Mesendoderm (in vitro differentiated cells): ENCODE data around the gene ADAM19.

Source experiments
- DNase-seq: peaks from one replicate; pipeline ENCODE4 v3.0.0; 2013
- H2AK5ac ChIP-seq: 2 replicates; pipeline ENCODE4 v1.6.1; 2013; ENCODE audit warnings: low read length, inconsistent platforms
- H2BK120ac ChIP-seq: 2 replicates; pipeline ENCODE4 v1.6.1; 2013; ENCODE audit warnings: low read depth, mild to moderate bottlenecking, low read length, moderate library complexity, mixed read lengths
- H2BK15ac ChIP-seq: replicated peaks from 2 replicates; pipeline ENCODE4 v1.6.1; 2013; ENCODE audit warnings: low read depth, mild to moderate bottlenecking, moderate library complexity
- H2BK5ac ChIP-seq: 2 replicates; pipeline ENCODE4 v1.6.1; 2013; ENCODE audit warnings: low read length, inconsistent platforms
- H3K18ac ChIP-seq: 2 replicates; pipeline ENCODE4 v1.6.1; 2013; ENCODE audit warnings: mild to moderate bottlenecking, low read length, mixed read lengths
- H3K23ac ChIP-seq: one replicate; pipeline ENCODE4 v1.6.1; 2013; ENCODE audit warnings: low read length
- H3K27ac ChIP-seq: 2 replicates; pipeline ENCODE4 v1.5.1; 2013; ENCODE audit warnings: low read depth, mild to moderate bottlenecking, inconsistent platforms, low read length, moderate library complexity
- H3K27me3 ChIP-seq: 2 replicates; pipeline ENCODE4 v1.6.1; 2013; ENCODE audit warnings: low read length, control low read depth, mild to moderate bottlenecking, inconsistent platforms; ENCODE audit not compliant: insufficient read depth, poor library complexity
- H3K36me3 ChIP-seq: 2 replicates; pipeline ENCODE4 v1.6.1; 2013; ENCODE audit warnings: low read length, inconsistent platforms; ENCODE audit not compliant: control insufficient read depth, insufficient read depth
- H3K4ac ChIP-seq: one replicate; pipeline ENCODE4 v1.6.1; 2013; ENCODE audit warnings: low read depth, mild to moderate bottlenecking, low read length, moderate library complexity
- H3K4me1 ChIP-seq: 2 replicates; pipeline ENCODE4 v1.6.1; 2013; ENCODE audit warnings: low read depth, low read length, inconsistent platforms; ENCODE audit not compliant: control insufficient read depth
- H3K4me2 ChIP-seq: 2 replicates; pipeline ENCODE4 v1.6.1; 2013; ENCODE audit warnings: low read length
- H3K4me3 ChIP-seq: 2 replicates; pipeline ENCODE4 v1.5.1; 2013; ENCODE audit warnings: mild to moderate bottlenecking, low read length
- H3K56ac ChIP-seq: one replicate; pipeline ENCODE4 v1.6.1; 2013; ENCODE audit warnings: low read length
- H3K79me1 ChIP-seq: 2 replicates; pipeline ENCODE4 v1.6.1; 2013; ENCODE audit warnings: low read length, inconsistent platforms
- H3K79me2 ChIP-seq: 2 replicates; pipeline ENCODE4 v1.6.1; 2013; ENCODE audit warnings: mild to moderate bottlenecking, low read length; ENCODE audit not compliant: control insufficient read depth, insufficient read depth
- H3K9ac ChIP-seq: 2 replicates; pipeline ENCODE4 v1.6.1; 2013; ENCODE audit warnings: low read length, inconsistent platforms
- H4K5ac ChIP-seq: one replicate; pipeline ENCODE4 v1.6.1; 2013; ENCODE audit warnings: low read length
- H4K8ac ChIP-seq: one replicate; pipeline ENCODE4 v1.6.1; 2013; ENCODE audit warnings: low read depth, mild to moderate bottlenecking, control low read depth, low read length, moderate library complexity
- WGBS: extraction: QIAGEN DNeasy Blood & Tissue Kit; methylation state at CpG from one replicate; pipeline ENCODE4 v1.1.7; 2013; ENCODE audit warnings: low lambda C conversion rate, missing lambda C conversion rate; ENCODE audit not compliant: insufficient coverage; ENCODE audit errors: extremely low coverage; 5-methylcytosine and 5-hydroxymethylcytosine counted together

Gene ADAM19

GRCh38 chr5:157447201-157447637, 128.4 kb downstream of the ADAM19 start:
- no peak overlapping the region for H4K8ac ChIP-seq
- no peak overlapping the region for H3K4me2 ChIP-seq
- no peaks in the 10 kb centered on the region for H3K27me3 ChIP-seq
- H3K23ac ChIP-seq, result no peak overlapping the region
- H4K5ac ChIP-seq, result no peak overlapping the region
- no peak for DNase-seq
- no peak overlapping the region for H2BK15ac ChIP-seq
- no peaks in the 10 kb centered on the region for H3K79me2 ChIP-seq
- no peaks in the 10 kb centered on the region for H3K36me3 ChIP-seq
- no peak overlapping the region for H3K9ac ChIP-seq
- no CpG with 5 or more reads among the region's 13 CpGs for WGBS
- H3K4me3 ChIP-seq, result no peak overlapping the region
- no peak overlapping the region for H3K56ac ChIP-seq
- no peak overlapping the region for H3K4ac ChIP-seq
- no peaks in the 10 kb centered on the region for H3K4me1 ChIP-seq
- no peak overlapping the region for H3K27ac ChIP-seq
- H3K18ac ChIP-seq, result no peak overlapping the region
- no peaks in the 10 kb centered on the region for H3K79me1 ChIP-seq
- H2BK120ac ChIP-seq, result no peak overlapping the region
- H2AK5ac ChIP-seq, result no peak overlapping the region
- no peak overlapping the region for H2BK5ac ChIP-seq

GRCh38 chr5:157446412-157446935, 129.1 kb downstream of the ADAM19 start:
- H3K79me1 ChIP-seq, result no peaks in the 10 kb centered on the region
- H3K27me3 ChIP-seq, result no peaks in the 10 kb centered on the region
- H3K23ac ChIP-seq, result no peak overlapping the region
- no peak overlapping the region for H4K8ac ChIP-seq
- no peak overlapping the region for H3K4me3 ChIP-seq
- H3K9ac ChIP-seq, result no peak overlapping the region
- H2BK5ac ChIP-seq, result no peak overlapping the region
- no peak overlapping the region for H3K18ac ChIP-seq
- no peak overlapping the region for H2BK120ac ChIP-seq
- no peaks in the 10 kb centered on the region for H3K36me3 ChIP-seq
- no peak overlapping the region for H3K56ac ChIP-seq
- WGBS, result no CpG with 5 or more reads among the region's 9 CpGs
- H3K4ac ChIP-seq, result no peak overlapping the region
- no peak overlapping the region for H4K5ac ChIP-seq
- H3K4me2 ChIP-seq, result no peak overlapping the region
- no peak overlapping the region for H2AK5ac ChIP-seq
- H3K79me2 ChIP-seq, result no peaks in the 10 kb centered on the region
- H2BK15ac ChIP-seq, result no peak overlapping the region
- no peak for DNase-seq
- no peak overlapping the region for H3K27ac ChIP-seq
- H3K4me1 ChIP-seq, result no peaks in the 10 kb centered on the region

GRCh38 chr5:157445745-157446411, 129.7 kb downstream of the ADAM19 start:
- no peak overlapping the region for H2AK5ac ChIP-seq
- no peaks in the 10 kb centered on the region for H3K79me2 ChIP-seq
- WGBS, result no CpG with 5 or more reads among the region's 5 CpGs
- H3K4me1 ChIP-seq, result no peaks in the 10 kb centered on the region
- no peak overlapping the region for H3K56ac ChIP-seq
- H2BK15ac ChIP-seq, result no peak overlapping the region
- no peak overlapping the region for H4K5ac ChIP-seq
- H4K8ac ChIP-seq, result no peak overlapping the region
- no peak overlapping the region for H3K4me2 ChIP-seq
- no peaks in the 10 kb centered on the region for H3K36me3 ChIP-seq
- no peak overlapping the region for H2BK5ac ChIP-seq
- DNase-seq, result no peak
- no peak overlapping the region for H3K23ac ChIP-seq
- H3K4ac ChIP-seq, result no peak overlapping the region
- H2BK120ac ChIP-seq, result no peak overlapping the region
- no peak overlapping the region for H3K18ac ChIP-seq
- no peak overlapping the region for H3K4me3 ChIP-seq
- H3K9ac ChIP-seq, result no peak overlapping the region
- no peak overlapping the region for H3K27ac ChIP-seq
- no peaks in the 10 kb centered on the region for H3K79me1 ChIP-seq
- no peaks in the 10 kb centered on the region for H3K27me3 ChIP-seq

GRCh38 chr5:157444224-157444623, 131.4 kb downstream of the ADAM19 start:
- no peak overlapping the region for H4K5ac ChIP-seq
- H3K4me3 ChIP-seq, result no peak overlapping the region
- H3K79me1 ChIP-seq, result no peaks in the 10 kb centered on the region
- H3K27ac ChIP-seq, result no peak overlapping the region
- no peaks in the 10 kb centered on the region for H3K4me1 ChIP-seq
- no peak overlapping the region for H3K56ac ChIP-seq
- H2BK5ac ChIP-seq, result no peak overlapping the region
- H3K4ac ChIP-seq, result no peak overlapping the region
- no peak overlapping the region for H2BK15ac ChIP-seq
- H3K18ac ChIP-seq, result no peak overlapping the region
- no peak overlapping the region for H2AK5ac ChIP-seq
- H3K9ac ChIP-seq, result no peak overlapping the region
- H3K79me2 ChIP-seq, result no peaks in the 10 kb centered on the region
- H3K36me3 ChIP-seq, result no peaks in the 10 kb centered on the region
- no peak overlapping the region for H3K4me2 ChIP-seq
- no peak overlapping the region for H2BK120ac ChIP-seq
- no peaks in the 10 kb centered on the region for H3K27me3 ChIP-seq
- DNase-seq, result no peak
- H3K23ac ChIP-seq, result no peak overlapping the region
- H4K8ac ChIP-seq, result no peak overlapping the region
- WGBS, result no CpG with 5 or more reads among the region's 4 CpGs

GRCh38 chr5:157443041-157443549, 132.5 kb downstream of the ADAM19 start:
- H2BK120ac ChIP-seq, result no peak overlapping the region
- no CpG with 5 or more reads among the region's 7 CpGs for WGBS
- H3K36me3 ChIP-seq, result no peaks in the 10 kb centered on the region
- no peak overlapping the region for H4K8ac ChIP-seq
- H3K23ac ChIP-seq, result peak overlapping the region; percentile 24
- H3K9ac ChIP-seq, result no peak overlapping the region
- no peaks in the 10 kb centered on the region for H3K4me1 ChIP-seq
- H3K4me3 ChIP-seq, result no peak overlapping the region
- no peak overlapping the region for H3K56ac ChIP-seq
- no peaks in the 10 kb centered on the region for H3K79me1 ChIP-seq
- H3K4me2 ChIP-seq, result no peak overlapping the region
- no peaks in the 10 kb centered on the region for H3K27me3 ChIP-seq
- H2BK5ac ChIP-seq, result no peak overlapping the region
- H3K79me2 ChIP-seq, result no peaks in the 10 kb centered on the region
- no peak overlapping the region for H3K27ac ChIP-seq
- H4K5ac ChIP-seq, result no peak overlapping the region
- H3K18ac ChIP-seq, result no peak overlapping the region
- H2AK5ac ChIP-seq, result no peak overlapping the region
- H2BK15ac ChIP-seq, result no peak overlapping the region
- DNase-seq, result no peak
- H3K4ac ChIP-seq, result no peak overlapping the region

GRCh38 chr5:157434096-157434495, 141.5 kb downstream of the ADAM19 start:
- Histone ChIP-seq H2BK5ac (no peak overlapping the region), H3K23ac (no peak overlapping the region), H3K27ac (no peak overlapping the region), H4K8ac (no peak overlapping the region), H3K79me2 (no peaks in the 10 kb centered on the region), H3K27me3 (no peaks in the 10 kb centered on the region), H3K36me3 (no peaks in the 10 kb centered on the region), H4K5ac (no peak overlapping the region), H2BK15ac (no peak overlapping the region), H3K79me1 (no peaks in the 10 kb centered on the region), H3K4me2 (no peak overlapping the region), H3K4ac (no peak overlapping the region), H3K4me3 (no peak overlapping the region), H3K4me1 (no peaks in the 10 kb centered on the region), H2AK5ac (no peak overlapping the region), H3K56ac (no peak overlapping the region), H3K9ac (no peak overlapping the region), H3K18ac (no peak overlapping the region), H2BK120ac (no peak overlapping the region)
- no CpG with 5 or more reads among the region's 4 CpGs for WGBS
- no peak for DNase-seq
